Loucy (cell line): ENCODE data around the gene NCLN.
A peak's percentile ranks its signal among the peaks of the same experiment; 100 is the strongest.
"Not testable (repeated sequence)": the region's sequence is repeated elsewhere in the genome, so short reads cannot be mapped to it uniquely, and the experiment has no call there.

Experiments used
- H2AFZ ChIP-seq: fragments of 200-600 bp; sonication (generic); 2 replicates; pipeline ENCODE4 v1.6.0; 2016; ENCODE audit warnings: antibody characterized with exemption, mild to moderate bottlenecking, low read length, moderate library complexity
- H3F3A ChIP-seq: fragments of 200-600 bp; 2 replicates; pipeline ENCODE4 v1.6.0; 2016; ENCODE audit warnings: antibody characterized with exemption, low read depth, mild to moderate bottlenecking
- H3K27me3 ChIP-seq: fragments of 200-600 bp; sonication (generic); 2 replicates; pipeline ENCODE4 v1.6.1; 2014; ENCODE audit warnings: low read length, mild to moderate bottlenecking; ENCODE audit not compliant: insufficient read depth, poor library complexity, severe bottlenecking
- H3K36me3 ChIP-seq: fragments of 200-600 bp; sonication (generic); 2 replicates; pipeline ENCODE4 v1.6.1; 2016; ENCODE audit warnings: low read length; ENCODE audit not compliant: insufficient read depth
- H3K4me1 ChIP-seq: fragments of 200-600 bp; sonication (generic); 2 replicates; pipeline ENCODE4 v1.5.1; 2014; ENCODE audit warnings: low read length, mild to moderate bottlenecking; ENCODE audit not compliant: insufficient read depth, poor library complexity, severe bottlenecking
- H3K4me2 ChIP-seq: fragments of 200-600 bp; sonication (generic); 2 replicates; pipeline ENCODE4 v1.6.0; 2014; ENCODE audit warnings: antibody characterized with exemption, low read length, low read depth, mild to moderate bottlenecking; ENCODE audit not compliant: poor library complexity, severe bottlenecking
- H3K4me3 ChIP-seq: fragments of 200-600 bp; sonication (generic); 2 replicates; pipeline ENCODE4 v1.5.1; 2014; ENCODE audit warnings: low read length, mild to moderate bottlenecking, mixed read lengths; ENCODE audit not compliant: poor library complexity, severe bottlenecking
- H3K79me2 ChIP-seq: fragments of 200-600 bp; sonication (generic); 2 replicates; pipeline ENCODE4 v1.6.1; 2014; ENCODE audit warnings: low read length; ENCODE audit not compliant: insufficient read depth
- H3K9ac ChIP-seq: fragments of 200-600 bp; sonication (generic); 2 replicates; pipeline ENCODE4 v1.6.0; 2014; ENCODE audit warnings: mild to moderate bottlenecking, low read depth, low read length, moderate library complexity; ENCODE audit not compliant: poor library complexity, severe bottlenecking
- H3K9me2 ChIP-seq: fragments of 200-600 bp; sonication (generic); replicated peaks from 2 replicates; pipeline ENCODE4 v1.6.1; 2016; ENCODE audit warnings: low read depth, low read length, mixed read lengths
- H3K9me3 ChIP-seq: fragments of 200-600 bp; sonication (generic); 2 replicates; pipeline ENCODE4 v1.6.1; 2014; ENCODE audit warnings: mild to moderate bottlenecking, antibody characterized with exemption, low read length, low read depth; ENCODE audit not compliant: insufficient read depth
- H4K20me1 ChIP-seq: fragments of 200-600 bp; sonication (generic); 2 replicates; pipeline ENCODE4 v1.6.0; 2014; ENCODE audit warnings: antibody characterized with exemption, low read length, mild to moderate bottlenecking; ENCODE audit not compliant: insufficient read depth, poor library complexity, severe bottlenecking
- EZH2phosphoT487 ChIP-seq: fragments of 200-600 bp; IDR thresholded peaks from 2 replicates; pipeline ENCODE4 v1.6.1; 2018; ENCODE audit warnings: antibody characterized with exemption, mild to moderate bottlenecking, moderate library complexity, borderline replicate concordance
- TF ChIP-seq, protein P1 (sequence below): fragments of 200-600 bp; sonication (generic); conservative IDR thresholded peaks from 2 replicates; pipeline ENCODE4 v1.5.1; 2014; ENCODE audit warnings: mild to moderate bottlenecking, antibody characterized with exemption, low read length

Gene NCLN

DNA sequence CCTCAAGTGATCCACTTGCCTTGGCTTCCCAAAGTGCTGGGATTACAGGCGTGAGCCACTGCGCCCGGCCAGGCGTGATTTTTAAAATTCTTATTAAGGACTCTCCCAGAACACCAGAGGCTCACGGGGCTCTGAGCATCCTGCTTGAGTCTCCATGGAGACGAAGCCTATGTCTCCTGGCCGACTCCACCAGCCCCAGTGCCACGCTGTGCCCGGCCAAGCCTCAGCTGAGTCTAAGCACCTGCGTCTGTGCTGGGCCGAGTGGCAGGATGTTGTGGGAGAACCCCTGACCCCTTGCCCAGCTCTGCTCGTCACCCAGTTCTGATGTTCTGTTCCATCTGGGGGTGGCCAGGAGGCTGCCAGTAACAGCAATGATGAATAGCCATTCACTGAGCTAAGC lies 34.8 kb downstream of the NCLN start:
- Histone ChIP-seq H3K4me2 (no peak overlapping the region), H3K9me3 (no peaks in the 10 kb centered on the region), H3K36me3 (no peaks in the 10 kb centered on the region), H3K27me3 (no peaks in the 10 kb centered on the region), H3K79me2 (no peaks in the 10 kb centered on the region), H3K9me2 (no peaks in the 10 kb centered on the region), H3K4me3 (no peak overlapping the region), H2AFZ (no peak overlapping the region), H3F3A (no peaks in the 10 kb centered on the region), H3K9ac (no peak overlapping the region), H4K20me1 (no peaks in the 10 kb centered on the region), H3K4me1 (no peaks in the 10 kb centered on the region)
- TF ChIP-seq EZH2phosphoT487, result no peak
- TF ChIP-seq, protein P1, sequence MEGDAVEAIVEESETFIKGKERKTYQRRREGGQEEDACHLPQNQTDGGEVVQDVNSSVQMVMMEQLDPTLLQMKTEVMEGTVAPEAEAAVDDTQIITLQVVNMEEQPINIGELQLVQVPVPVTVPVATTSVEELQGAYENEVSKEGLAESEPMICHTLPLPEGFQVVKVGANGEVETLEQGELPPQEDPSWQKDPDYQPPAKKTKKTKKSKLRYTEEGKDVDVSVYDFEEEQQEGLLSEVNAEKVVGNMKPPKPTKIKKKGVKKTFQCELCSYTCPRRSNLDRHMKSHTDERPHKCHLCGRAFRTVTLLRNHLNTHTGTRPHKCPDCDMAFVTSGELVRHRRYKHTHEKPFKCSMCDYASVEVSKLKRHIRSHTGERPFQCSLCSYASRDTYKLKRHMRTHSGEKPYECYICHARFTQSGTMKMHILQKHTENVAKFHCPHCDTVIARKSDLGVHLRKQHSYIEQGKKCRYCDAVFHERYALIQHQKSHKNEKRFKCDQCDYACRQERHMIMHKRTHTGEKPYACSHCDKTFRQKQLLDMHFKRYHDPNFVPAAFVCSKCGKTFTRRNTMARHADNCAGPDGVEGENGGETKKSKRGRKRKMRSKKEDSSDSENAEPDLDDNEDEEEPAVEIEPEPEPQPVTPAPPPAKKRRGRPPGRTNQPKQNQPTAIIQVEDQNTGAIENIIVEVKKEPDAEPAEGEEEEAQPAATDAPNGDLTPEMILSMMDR, result no peak

DNA sequence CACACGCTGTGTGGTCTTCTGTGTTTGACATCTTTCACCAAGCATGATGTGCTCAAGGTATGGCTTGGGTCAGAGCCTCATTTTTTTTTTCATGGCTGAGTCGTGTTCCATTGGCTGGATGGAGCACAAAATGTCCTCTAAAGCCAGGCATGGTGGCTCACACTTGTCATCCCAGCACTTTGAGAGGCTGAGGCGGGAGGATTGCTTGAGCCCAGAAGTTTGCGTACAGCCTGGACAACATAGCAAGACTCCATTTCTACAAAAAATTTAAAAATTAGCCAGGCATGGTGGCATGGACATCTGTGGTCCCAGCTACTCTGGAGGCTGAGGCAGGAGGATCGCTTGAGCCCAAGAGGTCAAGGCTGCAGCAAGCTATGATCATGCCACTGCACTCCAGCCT lies 35.8 kb downstream of the NCLN start:
- H3K9me3 ChIP-seq, H3K4me2 ChIP-seq, H3K79me2 ChIP-seq, H4K20me1 ChIP-seq, H3K36me3 ChIP-seq, H3K9me2 ChIP-seq, H3K9ac ChIP-seq, H3K4me1 ChIP-seq, H3F3A ChIP-seq, H3K27me3 ChIP-seq, H3K4me3 ChIP-seq, H2AFZ ChIP-seq: not testable (repeated sequence)

DNA sequence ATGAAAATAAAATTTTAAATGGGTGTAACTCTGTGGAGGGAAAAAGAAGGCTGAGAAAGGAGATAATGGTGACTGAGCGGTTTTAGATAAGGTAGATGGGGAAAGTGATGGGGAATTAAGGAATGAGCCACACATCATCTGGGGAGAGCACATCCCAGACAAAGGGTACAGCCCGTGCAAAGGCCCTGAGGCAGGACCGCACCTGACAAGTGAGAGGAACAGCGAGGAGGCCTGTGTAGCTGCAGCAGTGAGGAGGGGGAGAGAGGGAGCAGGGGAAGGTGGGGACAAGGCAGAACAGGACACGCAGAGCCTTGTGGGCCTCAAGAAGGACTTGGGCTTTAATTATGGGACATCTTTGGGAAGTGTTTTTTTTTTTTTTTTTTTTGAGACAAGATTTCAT lies 37.0 kb downstream of the NCLN start:
- Histone ChIP-seq H3K27me3 (no peaks in the 10 kb centered on the region), H3K36me3 (no peaks in the 10 kb centered on the region), H3K4me2 (no peak overlapping the region), H3K79me2 (no peaks in the 10 kb centered on the region), H2AFZ (no peak overlapping the region), H3K4me1 (no peaks in the 10 kb centered on the region), H3K4me3 (no peak overlapping the region), H3K9ac (no peak overlapping the region), H3K9me3 (no peaks in the 10 kb centered on the region), H3K9me2 (no peaks in the 10 kb centered on the region), H3F3A (no peaks in the 10 kb centered on the region), H4K20me1 (no peaks in the 10 kb centered on the region)
- TF ChIP-seq, protein P1, result no peak
- TF ChIP-seq EZH2phosphoT487, result no peak

DNA sequence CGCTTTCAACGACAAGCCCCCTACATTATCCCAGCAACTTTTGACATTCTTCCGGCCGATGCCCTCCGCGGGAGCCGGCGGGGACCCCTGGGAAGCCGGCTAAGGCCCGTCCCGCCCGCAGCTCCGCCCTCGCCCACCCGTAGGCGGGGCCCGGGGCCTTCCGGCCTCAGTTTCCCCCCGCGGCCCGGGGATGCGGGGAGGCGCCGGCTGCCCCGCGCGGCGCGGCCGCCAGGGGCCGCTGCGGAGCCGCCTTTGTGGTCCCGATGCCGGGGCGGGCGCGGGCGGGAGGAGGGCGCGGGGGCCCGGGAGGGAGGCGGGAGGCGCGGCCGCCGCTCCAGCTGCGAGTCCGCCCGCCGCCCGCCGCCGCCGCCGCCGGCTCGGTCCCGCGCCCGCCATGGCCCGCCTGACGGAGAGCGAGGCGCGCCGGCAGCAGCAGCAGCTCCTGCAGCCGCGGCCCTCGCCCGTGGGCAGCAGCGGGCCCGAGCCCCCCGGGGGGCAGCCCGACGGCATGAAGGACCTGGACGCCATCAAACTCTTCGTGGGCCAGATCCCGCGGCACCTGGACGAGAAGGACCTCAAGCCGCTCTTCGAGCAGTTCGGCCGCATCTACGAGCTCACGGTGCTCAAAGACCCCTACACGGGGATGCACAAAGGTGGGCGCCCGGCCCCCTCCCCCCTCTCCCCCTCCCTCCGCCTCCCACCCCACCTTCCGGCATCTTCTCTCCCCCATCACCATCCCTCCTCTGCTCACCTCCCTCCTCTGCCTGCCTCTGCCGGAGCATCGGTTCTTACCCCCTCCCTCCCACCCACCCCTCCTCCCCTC lies 38.8 kb downstream of the NCLN start, which contains the start of gene CELF5:
Gene CELF5 (plus strand): TSS at position 316 of the 823 bp plus-strand sequence. CDS start 79 bp downstream, at position 395.
- peak within 1 kb of the TSS; percentile 63 for H3K4me3 ChIP-seq

More for the DNA sequence above, 38.8 kb downstream of the NCLN start, which contains the start of gene CELF5:
- H3K4me1 ChIP-seq, result no peaks in the 10 kb centered on the region
- H3K9me2 ChIP-seq, result no peaks in the 10 kb centered on the region
- H3K79me2 ChIP-seq, result no peaks in the 10 kb centered on the region
- peak within 1 kb of the TSS; percentile 48 for H3K4me2 ChIP-seq
- no peak within 1 kb of the TSS; the same call in 1 of the 2 replicates for H2AFZ ChIP-seq
- no peaks in the 10 kb centered on the region for H3F3A ChIP-seq
- TF ChIP-seq, protein P1, result peak; percentile 43
- TF ChIP-seq EZH2phosphoT487, result no peak
- no peak within 1 kb of the TSS for H3K9ac ChIP-seq
- H3K27me3 ChIP-seq, result no peaks in the 10 kb centered on the region
- no peaks in the 10 kb centered on the region for H3K9me3 ChIP-seq
- H4K20me1 ChIP-seq, result no peaks in the 10 kb centered on the region
- no peaks in the 10 kb centered on the region for H3K36me3 ChIP-seq
